Measurements from ENCODE around the gene RAP1GDS1.

DNA sequence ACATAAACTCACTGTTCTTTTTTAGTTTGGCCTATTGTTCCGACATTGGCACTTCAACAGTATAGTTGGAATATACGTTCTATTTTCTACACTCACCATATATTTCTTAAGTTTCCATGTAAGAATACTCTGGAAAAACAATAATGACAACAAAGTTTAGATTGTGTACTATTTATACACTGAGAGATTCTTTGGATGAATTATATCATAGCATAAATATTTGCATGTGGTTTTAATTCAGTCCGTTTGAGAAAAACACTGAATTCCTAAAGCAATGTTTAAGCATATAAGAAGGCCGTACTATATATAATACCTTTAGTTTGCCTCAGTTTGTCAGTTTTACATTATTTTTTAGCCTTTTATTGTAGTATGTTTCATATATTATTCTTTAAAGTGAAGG, 82.4 kb downstream of the RAP1GDS1 start:
- TF ChIP-seq POLR2A (IDR thresholded peaks at IDR 0.05; ENCODE audit: low read depth, low read length) (no peak), TAF1 (IDR thresholded peaks at IDR 0.05; ENCODE audit: borderline replicate concordance, low read depth, low read length) (no peak)

Data from GM12892 (cell line).